ENCODE measurements around the gene APBA1. TPM values are rescaled to one million over a fixed set of nuclear protein-coding genes. Genes with fewer than 3 reads are reported as not detected.

APBA1 gene
- total and polyA plus RNA-seq, 2 of the 8 experiments (the other 6 are each of a cell fraction or from before 2014, with no cell fraction given), result 0.36 to 0.60 TPM

- no peak overlapping the region for H2AK5ac ChIP-seq (ENCODE audit: low read depth, low read length)
- CTCF ChIA-PET (ENCODE audit: partially characterized antibody), result interaction anchor here (0.7 to 1.0 kb wide), 4 partner anchors 12 to 157 kb away, joined by 3 to 5 read pairs (median 3); no protein-coding TSS in a partner anchor
- H3K9me3 ChIP-seq (ENCODE audit: insufficient read depth in 2 of 2, low read depth in 1 of 2, low read length in 1 of 2), result no peaks in the 10 kb centered on the region
- no peak overlapping the region for H2BK5ac ChIP-seq (ENCODE audit: low read depth, low read length)
- no peaks in the 10 kb centered on the region for H3K36me3 ChIP-seq (ENCODE audit: control insufficient read depth in 2 of 4, insufficient read depth in 4 of 4, low read length in 3 of 4)
- H3K56ac ChIP-seq (replicated peaks; ENCODE audit: insufficient read length, low read depth, low read length), result no peak overlapping the region
- H3K79me2 ChIP-seq (ENCODE audit: control insufficient read depth in 1 of 2, insufficient read depth in 2 of 2, low read length in 2 of 2), result no peaks in the 10 kb centered on the region
- H3K9ac ChIP-seq (replicated peaks in 1 of 4; ENCODE audit: extremely low read depth in 1 of 4, low read depth in 3 of 4, low read length in 3 of 4), result no peak overlapping the region
- POLR2A ChIA-PET (ENCODE audit: partially characterized antibody), result no interaction called here
- no peak overlapping the region for H3K18ac ChIP-seq (ENCODE audit: extremely low read depth, low read length)
- H3K27me3 ChIP-seq (replicated peaks in 1 of 4; ENCODE audit: control insufficient read depth in 3 of 4, extremely low read depth in 1 of 4, insufficient read depth in 3 of 4, low read length in 3 of 4), result peaks cover 3 to 35% (median 24%) of the 10 kb centered on the region in 4 experiments
- H3K4me1 ChIP-seq (replicated peaks in 1 of 4; ENCODE audit: control insufficient read depth in 3 of 4, insufficient read depth in 4 of 4, low read length in 3 of 4), result peaks cover 0 to 2% (median 0%) of the 10 kb centered on the region in 4 experiments; a peak in 1 of 7 replicates
- H4K20me1 ChIP-seq (replicated peaks in 1 of 2; ENCODE audit: control insufficient read depth in 1 of 2, insufficient read depth in 2 of 2, low read length in 2 of 2), result peaks cover 0 to 3% of the 10 kb centered on the region in 2 experiments
- no peak overlapping the region for H4K8ac ChIP-seq (ENCODE audit: extremely low read depth, insufficient read depth, low read length)
- DNase-seq (ENCODE audit: low read depth in 1 of 2, low spot score in 2 of 2), result no peak
- FAIRE-seq, result no peak
- no peak overlapping the region for H2AFZ ChIP-seq (ENCODE audit: low read length)
- no peak overlapping the region for H2BK120ac ChIP-seq (replicated peaks; ENCODE audit: low read depth, low read length)
- no peak for TF ChIP-seq NANOG (IDR thresholded peaks at IDR 0.05; ENCODE audit: insufficient read depth, low read depth, low read length, poor library complexity, severe bottlenecking)
- H3K14ac ChIP-seq (ENCODE audit: insufficient read length), result no peak overlapping the region
- H3K4me2 ChIP-seq (ENCODE audit: insufficient read depth in 1 of 2, low read depth in 2 of 2, low read length in 2 of 2), result no peak overlapping the region
- H4K91ac ChIP-seq (replicated peaks; ENCODE audit: insufficient read length, low read length), result no peak overlapping the region
- no peak overlapping the region for H3K4ac ChIP-seq (replicated peaks; ENCODE audit: insufficient read length, low read depth, low read length)
- WGBS, 2 experiments (ENCODE audit: extremely low coverage in 1 of 2, insufficient coverage in 1 of 2, insufficient read length in 1 of 2, insufficient replicate concordance in 2 of 2, low coverage in 1 of 2, low lambda C conversion rate in 2 of 2, missing lambda C conversion rate in 1 of 2), result 86% methylated on average over 5 of the region's 5 CpGs; no CpG with 5 or more reads in 1 of the 2 experiments
- no peak overlapping the region for H2BK20ac ChIP-seq (ENCODE audit: low read length)
- no peak overlapping the region for H2BK15ac ChIP-seq (ENCODE audit: low read length)
- no peak overlapping the region for H3K4me3 ChIP-seq (ENCODE audit: extremely low read depth in 1 of 4, insufficient read depth in 2 of 4, low read depth in 3 of 4, low read length in 4 of 4)
- H2BK12ac ChIP-seq (ENCODE audit: low read depth, low read length), result no peak overlapping the region
- H3K27ac ChIP-seq (ENCODE audit: low read depth, low read length), result no peak overlapping the region
- H3K23me2 ChIP-seq (ENCODE audit: low read depth, low read length), result no peaks in the 10 kb centered on the region
- no peaks in the 10 kb centered on the region for H3K79me1 ChIP-seq (ENCODE audit: low read depth, low read length)
- no peak overlapping the region for H4K5ac ChIP-seq (ENCODE audit: insufficient read length, low read depth, low read length)
- H3K23ac ChIP-seq (ENCODE audit: insufficient read length), result no peak overlapping the region
Observed at GRCh38 chr9:69579760-69580581, 92.2 kb downstream of the APBA1 start.

Data from H1 (cell line).